HEK293 (cell line): ENCODE results near the gene COL5A1.

Experiments used
- CTCF ChIA-PET: fragments of 350-600 bp; formaldehyde crosslinking; extraction: SDS; loops from one replicate; lab custom pipeline; 2021; ENCODE audit warnings: antibody characterized with exemption; lab: Yijun Ruan, JAX
- POLR2A ChIA-PET: fragments of 300-600 bp; formaldehyde crosslinking; extraction: SDS; loops from one replicate; lab custom pipeline; 2020; ENCODE audit warnings: antibody characterized with exemption, inconsistent platforms; lab: Yijun Ruan, JAX
- H3K27ac ChIP-seq: fragments of 200-500 bp; sonication (Bioruptor generic); 2 replicates; pipeline ENCODE4 v1.5.1; 2014; ENCODE audit warnings: low read depth, low read length, control low read depth, inconsistent platforms; ENCODE audit errors: extremely low read depth
- H3K36me3 ChIP-seq, 2 experiments: fragments of 200-500 bp in 1 of 2; sonication (Bioruptor generic) in 1 of 2; 1 replicate in 1 of 2; 2 replicates in 1 of 2; pipeline ENCODE4 v1.5.1; 2014 to 2017; ENCODE audit warnings: inconsistent platforms in 2 of 2, low read length in 2 of 2; ENCODE audit not compliant: control insufficient read depth in 2 of 2, insufficient read depth in 1 of 2
- H3K4me1 ChIP-seq: fragments of 200-500 bp; sonication (Bioruptor generic); 2 replicates; pipeline ENCODE4 v1.5.1; 2014; ENCODE audit warnings: mild to moderate bottlenecking, low read length, inconsistent platforms; ENCODE audit not compliant: control insufficient read depth, insufficient read depth
- H3K4me3 ChIP-seq: 2 replicates; pipeline ENCODE4 v1.5.1; 2011; ENCODE audit warnings: low read depth, mild to moderate bottlenecking, control low read depth, low read length, moderate library complexity
- H3K9me3 ChIP-seq: fragments of 200-500 bp; sonication (Bioruptor generic); 2 replicates; pipeline ENCODE4 v1.5.1; 2014; ENCODE audit warnings: low read depth, low read length, inconsistent platforms; ENCODE audit not compliant: control insufficient read depth, insufficient read depth
- EGR2 ChIP-seq: fragments of 450-650 bp; formaldehyde crosslinking; IDR thresholded peaks from 2 replicates; pipeline ENCODE4 v1.5.1; 2016; ENCODE audit warnings: low read depth, missing biosample characterization, missing genetic modification characterization
- OSR2 ChIP-seq: fragments of 450-650 bp; formaldehyde crosslinking; IDR thresholded peaks from 2 replicates; pipeline ENCODE4 v1.5.1; 2016; ENCODE audit warnings: missing biosample characterization, missing genetic modification characterization
- SCRT2 ChIP-seq: fragments of 450-650 bp; formaldehyde crosslinking; IDR thresholded peaks from 2 replicates; pipeline ENCODE4 v1.5.1; 2016; ENCODE audit warnings: missing biosample characterization, missing genetic modification characterization
- ZNF10 ChIP-seq: fragments of 450-650 bp; formaldehyde crosslinking; IDR thresholded peaks from 2 replicates; pipeline ENCODE4 v1.5.1; 2017; ENCODE audit warnings: missing biosample characterization, missing genetic modification characterization
- ZNF23 ChIP-seq: fragments of 450-650 bp; formaldehyde crosslinking; IDR thresholded peaks from 2 replicates; pipeline ENCODE4 v1.5.1; 2016; ENCODE audit warnings: missing biosample characterization, missing genetic modification characterization, borderline replicate concordance
- ZNF529 ChIP-seq: fragments of 450-650 bp; formaldehyde crosslinking; IDR thresholded peaks from 2 replicates; pipeline ENCODE4 v1.5.1; 2017; ENCODE audit warnings: missing genetic modification characterization, missing biosample characterization; ENCODE audit not compliant: insufficient replicate concordance
- TF ChIP-seq, protein P1 (sequence below): fragments of 450-650 bp; formaldehyde crosslinking; IDR thresholded peaks from 2 replicates; pipeline ENCODE4 v1.5.1; 2016; ENCODE audit warnings: missing biosample characterization, missing genetic modification characterization
- TF ChIP-seq, protein P2 (sequence below): fragments of 450-650 bp; formaldehyde crosslinking; IDR thresholded peaks from 2 replicates; pipeline ENCODE4 v1.5.1; 2016; ENCODE audit warnings: missing biosample characterization, missing genetic modification characterization
- TF ChIP-seq, protein P3 (sequence below): fragments of 450-650 bp; formaldehyde crosslinking; IDR thresholded peaks from 2 replicates; pipeline ENCODE4 v1.5.1; 2016; ENCODE audit warnings: missing biosample characterization, missing genetic modification characterization
- TF ChIP-seq, protein P4 (sequence below): fragments of 450-650 bp; formaldehyde crosslinking; IDR thresholded peaks from 2 replicates; pipeline ENCODE4 v1.5.1; 2016; ENCODE audit warnings: missing biosample characterization, missing genetic modification characterization
- TF ChIP-seq, protein P5 (sequence below): fragments of 450-650 bp; formaldehyde crosslinking; IDR thresholded peaks from 2 replicates; pipeline ENCODE4 v1.5.1; 2016; ENCODE audit warnings: missing biosample characterization, missing genetic modification characterization

The COL5A1 gene

DNA sequence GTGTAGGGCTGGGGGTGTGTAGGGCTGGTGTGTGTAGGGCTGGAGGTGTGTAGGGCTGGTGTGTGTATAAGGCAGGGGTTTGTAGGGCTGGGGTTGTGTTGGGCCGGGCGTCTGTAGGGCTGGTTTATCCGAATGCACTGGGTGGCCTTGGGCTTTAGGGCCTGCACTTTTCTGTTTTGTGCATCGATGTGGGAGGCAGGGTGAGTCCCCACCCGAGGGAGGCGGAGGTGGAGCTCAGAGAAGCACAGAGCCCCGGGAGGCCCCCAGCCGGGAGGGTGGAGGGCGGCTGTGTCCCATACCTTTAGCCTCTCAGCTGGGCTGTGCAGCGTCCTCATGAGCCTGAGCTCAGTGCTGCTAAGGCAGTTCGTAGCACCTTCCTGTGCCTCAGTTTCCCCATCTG lies 13.5 kb downstream of the COL5A1 start:
- CTCF ChIA-PET = interaction anchor here (0.6 to 2.9 kb wide), 4 partner anchors 12 to 205 kb away, joined by 4 to 33 read pairs (median 8); no protein-coding TSS in a partner anchor
- POLR2A ChIA-PET = no interaction called here
- Histone ChIP-seq H3K4me3 (no peak overlapping the region), H3K36me3 (no peaks in the 10 kb centered on the region), H3K4me1 (no peaks in the 10 kb centered on the region), H3K27ac (no peak overlapping the region), H3K9me3 (no peaks in the 10 kb centered on the region)
- TF ChIP-seq EGR2 = 0 out of 2 replicates have a peak, but pooled peaks have one; percentile 11
- no peak for TF ChIP-seq OSR2
- TF ChIP-seq, protein P1, sequence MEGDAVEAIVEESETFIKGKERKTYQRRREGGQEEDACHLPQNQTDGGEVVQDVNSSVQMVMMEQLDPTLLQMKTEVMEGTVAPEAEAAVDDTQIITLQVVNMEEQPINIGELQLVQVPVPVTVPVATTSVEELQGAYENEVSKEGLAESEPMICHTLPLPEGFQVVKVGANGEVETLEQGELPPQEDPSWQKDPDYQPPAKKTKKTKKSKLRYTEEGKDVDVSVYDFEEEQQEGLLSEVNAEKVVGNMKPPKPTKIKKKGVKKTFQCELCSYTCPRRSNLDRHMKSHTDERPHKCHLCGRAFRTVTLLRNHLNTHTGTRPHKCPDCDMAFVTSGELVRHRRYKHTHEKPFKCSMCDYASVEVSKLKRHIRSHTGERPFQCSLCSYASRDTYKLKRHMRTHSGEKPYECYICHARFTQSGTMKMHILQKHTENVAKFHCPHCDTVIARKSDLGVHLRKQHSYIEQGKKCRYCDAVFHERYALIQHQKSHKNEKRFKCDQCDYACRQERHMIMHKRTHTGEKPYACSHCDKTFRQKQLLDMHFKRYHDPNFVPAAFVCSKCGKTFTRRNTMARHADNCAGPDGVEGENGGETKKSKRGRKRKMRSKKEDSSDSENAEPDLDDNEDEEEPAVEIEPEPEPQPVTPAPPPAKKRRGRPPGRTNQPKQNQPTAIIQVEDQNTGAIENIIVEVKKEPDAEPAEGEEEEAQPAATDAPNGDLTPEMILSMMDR (tag by site-specific recombination) = no peak
- no peak for TF ChIP-seq ZNF10 (tag by site-specific recombination)

DNA sequence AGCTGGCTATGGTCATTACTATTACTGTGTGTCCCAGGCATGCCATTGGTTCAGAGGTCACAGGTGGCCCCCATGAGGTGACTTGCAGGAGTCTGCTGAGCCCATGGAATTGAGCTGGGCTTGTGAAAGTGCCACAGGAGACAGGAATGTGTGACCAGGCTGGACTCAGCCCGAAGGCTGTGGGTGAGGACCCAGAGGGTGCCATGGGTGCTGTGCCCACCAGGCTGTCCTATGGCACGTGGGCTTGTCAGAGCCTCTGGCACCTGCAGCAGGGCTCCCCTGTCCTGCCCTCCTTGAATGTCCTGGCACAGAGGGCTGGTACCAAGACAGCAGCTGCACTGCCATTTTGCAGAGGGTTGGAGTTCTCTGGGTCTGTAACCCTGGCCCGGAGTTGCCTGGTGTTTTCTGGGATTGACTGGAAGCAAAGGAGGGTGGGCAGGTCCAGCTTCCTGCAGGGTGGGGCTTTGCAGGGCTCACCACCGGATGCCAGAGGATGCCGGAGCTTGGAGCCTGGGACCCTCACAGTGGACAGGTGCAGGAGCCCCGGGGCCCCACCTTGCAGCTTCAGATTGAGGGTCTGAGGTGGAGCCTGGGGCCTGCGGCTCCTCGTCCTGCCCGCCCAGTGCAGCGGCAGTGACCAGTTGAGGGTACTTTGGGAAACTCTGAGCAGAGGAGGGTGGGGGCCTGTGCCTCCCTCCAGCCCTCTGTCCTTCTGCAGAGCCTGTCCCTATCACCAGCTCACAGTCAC lies 14.2 kb downstream of the COL5A1 start:
- no peak for TF ChIP-seq ZNF529 (tag by site-specific recombination)
- TF ChIP-seq SCRT2 (tag by site-specific recombination) = peak; percentile 49; the same call in 1 of the 2 replicates
- TF ChIP-seq, protein P2, sequence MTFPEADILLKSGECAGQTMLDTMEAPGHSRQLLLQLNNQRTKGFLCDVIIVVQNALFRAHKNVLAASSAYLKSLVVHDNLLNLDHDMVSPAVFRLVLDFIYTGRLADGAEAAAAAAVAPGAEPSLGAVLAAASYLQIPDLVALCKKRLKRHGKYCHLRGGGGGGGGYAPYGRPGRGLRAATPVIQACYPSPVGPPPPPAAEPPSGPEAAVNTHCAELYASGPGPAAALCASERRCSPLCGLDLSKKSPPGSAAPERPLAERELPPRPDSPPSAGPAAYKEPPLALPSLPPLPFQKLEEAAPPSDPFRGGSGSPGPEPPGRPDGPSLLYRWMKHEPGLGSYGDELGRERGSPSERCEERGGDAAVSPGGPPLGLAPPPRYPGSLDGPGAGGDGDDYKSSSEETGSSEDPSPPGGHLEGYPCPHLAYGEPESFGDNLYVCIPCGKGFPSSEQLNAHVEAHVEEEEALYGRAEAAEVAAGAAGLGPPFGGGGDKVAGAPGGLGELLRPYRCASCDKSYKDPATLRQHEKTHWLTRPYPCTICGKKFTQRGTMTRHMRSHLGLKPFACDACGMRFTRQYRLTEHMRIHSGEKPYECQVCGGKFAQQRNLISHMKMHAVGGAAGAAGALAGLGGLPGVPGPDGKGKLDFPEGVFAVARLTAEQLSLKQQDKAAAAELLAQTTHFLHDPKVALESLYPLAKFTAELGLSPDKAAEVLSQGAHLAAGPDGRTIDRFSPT (tag by site-specific recombination) = peak; percentile 41; the same call in 1 of the 2 replicates
- TF ChIP-seq, protein P3, sequence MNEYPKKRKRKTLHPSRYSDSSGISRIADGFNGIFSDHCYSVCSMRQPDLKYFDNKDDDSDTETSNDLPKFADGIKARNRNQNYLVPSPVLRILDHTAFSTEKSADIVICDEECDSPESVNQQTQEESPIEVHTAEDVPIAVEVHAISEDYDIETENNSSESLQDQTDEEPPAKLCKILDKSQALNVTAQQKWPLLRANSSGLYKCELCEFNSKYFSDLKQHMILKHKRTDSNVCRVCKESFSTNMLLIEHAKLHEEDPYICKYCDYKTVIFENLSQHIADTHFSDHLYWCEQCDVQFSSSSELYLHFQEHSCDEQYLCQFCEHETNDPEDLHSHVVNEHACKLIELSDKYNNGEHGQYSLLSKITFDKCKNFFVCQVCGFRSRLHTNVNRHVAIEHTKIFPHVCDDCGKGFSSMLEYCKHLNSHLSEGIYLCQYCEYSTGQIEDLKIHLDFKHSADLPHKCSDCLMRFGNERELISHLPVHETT (tag by site-specific recombination) = no peak
- TF ChIP-seq, protein P4, sequence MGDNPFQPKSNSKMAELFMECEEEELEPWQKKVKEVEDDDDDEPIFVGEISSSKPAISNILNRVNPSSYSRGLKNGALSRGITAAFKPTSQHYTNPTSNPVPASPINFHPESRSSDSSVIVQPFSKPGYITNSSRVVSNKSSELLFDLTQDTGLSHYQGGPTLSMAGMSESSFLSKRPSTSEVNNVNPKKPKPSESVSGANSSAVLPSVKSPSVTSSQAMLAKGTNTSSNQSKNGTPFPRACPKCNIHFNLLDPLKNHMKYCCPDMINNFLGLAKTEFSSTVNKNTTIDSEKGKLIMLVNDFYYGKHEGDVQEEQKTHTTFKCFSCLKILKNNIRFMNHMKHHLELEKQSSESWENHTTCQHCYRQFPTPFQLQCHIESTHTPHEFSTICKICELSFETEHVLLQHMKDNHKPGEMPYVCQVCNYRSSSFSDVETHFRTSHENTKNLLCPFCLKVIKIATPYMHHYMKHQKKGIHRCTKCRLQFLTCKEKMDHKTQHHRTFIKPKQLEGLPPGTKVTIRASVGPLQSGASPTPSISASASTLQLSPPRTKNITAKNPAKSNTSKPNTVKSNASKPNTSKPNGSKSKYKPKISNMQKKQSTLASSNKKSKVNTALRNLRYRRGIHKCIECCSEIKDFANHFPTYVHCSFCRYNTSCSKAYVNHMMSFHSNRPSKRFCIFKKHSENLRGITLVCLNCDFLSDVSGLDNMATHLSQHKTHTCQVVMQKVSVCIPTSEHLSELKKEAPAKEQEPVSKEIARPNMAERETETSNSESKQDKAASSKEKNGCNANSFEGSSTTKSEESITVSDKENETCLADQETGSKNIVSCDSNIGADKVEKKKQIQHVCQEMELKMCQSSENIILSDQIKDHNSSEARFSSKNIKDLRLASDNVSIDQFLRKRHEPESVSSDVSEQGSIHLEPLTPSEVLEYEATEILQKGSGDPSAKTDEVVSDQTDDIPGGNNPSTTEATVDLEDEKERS (tag by site-specific recombination) = no peak
- TF ChIP-seq, protein P5, sequence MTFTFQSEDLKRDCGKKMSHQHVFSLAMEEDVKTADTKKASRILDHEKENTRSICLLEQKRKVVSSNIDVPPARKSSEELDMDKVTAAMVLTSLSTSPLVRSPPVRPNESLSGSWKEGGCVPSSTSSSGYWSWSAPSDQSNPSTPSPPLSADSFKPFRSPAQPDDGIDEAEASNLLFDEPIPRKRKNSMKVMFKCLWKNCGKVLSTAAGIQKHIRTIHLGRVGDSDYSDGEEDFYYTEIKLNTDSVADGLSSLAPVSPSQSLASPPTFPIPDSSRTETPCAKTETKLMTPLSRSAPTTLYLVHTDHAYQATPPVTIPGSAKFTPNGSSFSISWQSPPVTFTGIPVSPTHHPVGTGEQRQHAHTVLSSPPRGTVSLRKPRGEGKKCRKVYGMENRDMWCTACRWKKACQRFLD (tag by site-specific recombination) = no peak
- TF ChIP-seq ZNF23 (tag by site-specific recombination) = no peak
- Histone ChIP-seq H3K4me1 (no peaks in the 10 kb centered on the region), H3K4me3 (no peak overlapping the region), H3K27ac (no peak overlapping the region), H3K36me3 (no peaks in the 10 kb centered on the region), H3K9me3 (no peaks in the 10 kb centered on the region)
- POLR2A ChIA-PET = interaction anchor here (1.3 kb wide), 1 partner anchor 10 kb away, joined by 5 read pairs; no protein-coding TSS in a partner anchor
- CTCF ChIA-PET = interaction anchor here (0.6 to 2.9 kb wide), 10 partner anchors 9 to 213 kb away, joined by 3 to 33 read pairs (median 4); no protein-coding TSS in a partner anchor
